ENCODE measurements around the gene KLHL17.

Gene KLHL17

DNA sequence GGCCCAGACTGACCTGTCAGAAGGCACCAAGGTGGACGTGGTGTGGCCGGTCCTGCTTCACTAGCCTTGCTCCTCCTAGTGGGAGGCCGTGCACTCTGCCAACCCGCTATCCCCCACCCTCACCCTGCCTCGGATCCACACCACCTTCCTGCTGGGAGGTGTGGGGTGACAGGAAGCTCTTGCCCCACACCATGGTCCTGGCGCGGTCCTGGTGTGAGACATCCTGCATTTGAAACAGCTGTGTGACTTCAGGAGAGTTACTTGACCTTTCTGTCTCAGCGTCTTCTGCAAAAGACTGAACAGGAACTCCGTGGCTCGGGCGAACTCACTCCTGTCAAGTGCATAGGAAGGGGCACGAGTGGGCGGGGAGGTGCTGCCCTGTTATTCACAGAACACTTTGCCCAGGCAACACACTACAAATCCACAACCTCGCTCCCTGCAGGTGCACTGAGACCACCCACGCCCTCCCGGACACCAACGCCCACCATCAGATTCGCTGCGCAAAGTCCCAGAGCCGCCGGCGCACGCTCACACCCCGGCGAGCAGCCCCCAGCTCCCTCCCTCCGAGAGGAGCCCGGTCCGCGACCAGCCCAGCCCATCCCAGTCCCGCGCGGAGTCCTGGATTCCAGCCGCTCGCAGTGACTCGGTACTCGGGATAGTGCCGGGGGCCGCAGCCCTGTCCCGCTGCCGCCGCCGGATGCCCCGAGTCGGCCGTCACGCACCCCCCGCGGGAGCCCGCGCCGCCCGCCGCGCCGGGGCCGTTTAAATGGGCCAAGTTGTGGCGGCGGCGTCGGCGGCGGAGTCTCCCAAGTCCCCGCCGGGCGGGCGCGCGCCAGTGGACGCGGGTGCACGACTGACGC is 37.0 kb upstream of the KLHL17 start, which contains the start of gene SAMD11:
Gene SAMD11, plus strand, starts transcription at position 793 of the 860 bp plus-strand sequence. CDS start 509 bp downstream, outside the sequence.
- peak; percentile 48 for DNase-seq (ENCODE audit: low spot score)

DNA sequence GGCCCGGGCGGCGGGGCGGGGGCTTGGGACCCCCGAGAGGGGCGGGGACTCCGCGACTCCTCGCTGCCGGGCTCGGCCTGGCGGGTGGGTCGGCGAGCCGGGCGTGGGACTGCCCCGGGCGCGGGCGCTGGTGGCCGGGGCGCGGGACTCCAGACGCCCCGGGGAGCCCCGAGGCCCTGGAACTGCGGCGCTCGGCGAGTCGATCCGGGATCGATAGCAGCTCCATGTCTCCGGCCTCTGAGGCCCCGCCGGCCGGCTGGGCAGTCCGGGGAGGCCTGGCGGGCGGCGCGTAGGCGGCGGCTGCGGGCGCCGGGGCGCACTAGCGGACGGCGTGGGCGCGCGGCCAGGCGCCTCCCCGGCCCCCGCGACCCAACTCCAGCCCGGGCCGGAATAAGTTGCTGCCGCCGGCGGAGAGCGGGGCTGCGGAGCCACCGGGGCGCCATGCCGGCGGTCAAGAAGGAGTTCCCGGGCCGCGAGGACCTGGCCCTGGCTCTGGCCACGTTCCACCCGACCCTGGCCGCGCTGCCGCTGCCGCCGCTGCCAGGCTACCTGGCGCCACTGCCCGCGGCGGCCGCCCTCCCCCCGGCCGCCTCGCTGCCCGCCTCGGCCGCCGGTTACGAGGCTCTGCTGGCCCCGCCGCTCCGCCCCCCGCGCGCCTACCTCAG is 36.3 kb upstream of the KLHL17 start:
- DNase-seq (ENCODE audit: low spot score), result no peak

DNA sequence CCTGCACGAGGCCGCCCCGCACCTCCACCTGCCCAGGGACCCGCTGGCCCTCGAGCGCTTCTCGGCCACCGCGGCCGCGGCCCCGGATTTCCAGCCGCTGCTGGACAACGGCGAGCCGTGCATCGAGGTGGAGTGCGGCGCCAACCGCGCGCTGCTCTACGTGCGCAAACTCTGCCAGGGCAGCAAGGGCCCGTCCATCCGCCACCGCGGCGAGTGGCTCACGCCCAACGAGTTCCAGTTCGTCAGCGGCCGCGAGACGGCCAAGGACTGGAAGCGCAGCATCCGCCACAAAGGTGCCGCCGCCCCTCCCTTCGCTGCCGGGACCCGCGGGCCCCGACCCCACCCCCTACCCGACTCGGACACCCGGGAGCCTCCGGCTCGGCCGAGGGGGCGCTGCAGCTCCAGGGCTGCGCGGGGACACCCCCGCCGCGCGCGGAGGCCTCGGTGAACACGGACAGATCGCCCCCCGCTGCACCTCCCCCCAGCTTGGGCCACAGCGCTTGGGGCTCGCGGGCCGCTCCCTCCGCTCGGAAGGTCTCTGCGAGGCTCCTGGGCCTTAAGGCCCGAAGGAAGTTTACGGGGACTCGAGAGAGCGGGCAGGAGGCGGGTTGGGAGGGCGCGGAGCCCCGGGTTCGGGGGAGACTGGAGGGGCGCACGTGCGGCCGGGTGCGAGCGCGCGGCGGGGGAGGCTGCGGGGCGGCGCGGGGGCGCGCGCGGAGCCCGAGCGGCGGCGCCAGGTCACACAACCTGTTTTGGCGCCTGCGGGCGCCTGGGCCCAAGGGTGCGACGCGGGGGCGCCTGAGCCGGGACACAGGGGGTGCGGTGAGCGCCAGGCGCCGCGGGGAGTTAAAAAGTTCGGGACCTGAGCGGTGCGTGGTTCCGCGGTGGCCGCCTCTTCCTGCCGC is 35.5 kb upstream of the KLHL17 start:
- DNase-seq (ENCODE audit: low spot score), result no peak

DNA sequence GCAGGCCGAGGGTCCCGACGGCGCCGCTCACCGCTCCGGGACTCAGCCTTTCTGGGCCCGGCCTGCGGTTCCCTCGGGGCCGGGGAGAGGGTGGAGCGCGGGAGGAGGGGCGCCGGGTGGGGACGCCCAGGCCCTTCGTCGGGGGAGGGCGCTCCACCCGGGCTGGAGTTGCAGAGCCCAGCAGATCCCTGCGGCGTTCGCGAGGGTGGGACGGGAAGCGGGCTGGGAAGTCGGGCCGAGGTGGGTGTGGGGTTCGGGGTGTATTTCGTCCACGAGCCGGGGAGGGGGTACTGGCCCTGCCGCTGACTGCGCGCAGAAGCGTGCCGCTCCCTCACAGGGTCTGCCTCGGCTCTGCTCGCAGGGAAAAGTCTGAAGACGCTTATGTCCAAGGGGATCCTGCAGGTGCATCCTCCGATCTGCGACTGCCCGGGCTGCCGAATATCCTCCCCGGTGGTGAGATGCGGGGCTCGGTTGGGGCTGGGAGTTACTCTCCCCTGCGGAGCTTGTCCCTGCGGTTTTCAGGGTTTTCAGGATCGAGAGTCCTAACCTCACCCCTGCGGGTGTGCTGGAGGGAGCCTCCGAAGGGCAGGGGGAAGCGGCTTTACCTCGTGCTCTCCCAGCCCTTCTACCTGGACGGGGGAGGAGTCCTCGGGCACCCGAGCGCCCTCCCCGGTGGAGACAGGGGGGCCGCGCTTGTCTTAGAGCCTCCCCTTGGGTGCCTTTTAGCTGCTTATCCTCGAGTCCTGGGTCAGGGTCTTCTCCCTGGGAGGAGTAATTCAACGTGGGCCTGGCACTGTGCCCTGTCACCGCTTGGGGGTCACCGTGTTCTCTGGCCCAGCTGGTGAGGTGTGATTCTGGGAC is 34.6 kb upstream of the KLHL17 start:
- no peak for DNase-seq (ENCODE audit: low spot score)

DNA sequence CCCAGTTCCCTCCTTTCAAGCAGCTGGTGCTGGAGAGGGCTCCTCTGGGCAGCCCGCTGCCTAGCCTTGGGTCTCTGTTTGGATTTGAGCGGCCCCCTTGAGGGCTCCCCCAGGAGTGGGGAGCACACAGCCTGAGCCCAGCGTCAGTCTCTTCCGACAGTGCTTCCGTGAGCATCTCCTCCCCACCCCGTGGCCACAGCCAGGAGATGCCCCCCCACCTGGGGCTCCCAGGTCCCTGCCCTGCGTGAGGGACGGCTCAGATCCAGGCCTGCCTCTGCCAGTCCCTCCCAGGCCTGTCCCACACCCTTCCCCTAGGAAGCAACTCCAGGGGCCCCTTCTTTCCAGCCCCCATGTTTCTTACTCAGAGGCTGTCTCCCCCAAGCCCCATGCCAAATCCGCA is 33.1 kb upstream of the KLHL17 start:
- no peak for DNase-seq (ENCODE audit: low spot score)

DNA sequence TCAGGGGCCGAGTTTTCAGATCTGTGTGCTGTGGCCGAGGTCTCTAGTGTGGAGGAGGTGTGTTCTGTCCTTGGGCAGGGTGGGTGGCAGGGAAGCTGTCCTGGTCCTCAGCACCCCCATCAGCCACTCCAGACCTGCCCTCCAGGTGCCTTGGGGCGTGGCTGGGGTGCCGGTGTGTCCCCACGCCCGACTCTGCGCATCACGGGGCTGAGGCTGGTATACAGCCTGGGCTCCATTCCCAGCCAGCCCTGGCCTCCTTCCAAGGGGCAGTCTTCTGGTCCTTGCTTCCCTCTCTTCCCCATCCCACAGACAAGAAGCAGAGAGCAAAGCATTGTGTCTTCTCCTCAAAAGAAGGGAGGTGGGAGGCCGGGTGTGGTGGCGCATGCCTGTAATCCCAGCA is 32.6 kb upstream of the KLHL17 start:
- no peak for DNase-seq (ENCODE audit: low spot score)

DNA sequence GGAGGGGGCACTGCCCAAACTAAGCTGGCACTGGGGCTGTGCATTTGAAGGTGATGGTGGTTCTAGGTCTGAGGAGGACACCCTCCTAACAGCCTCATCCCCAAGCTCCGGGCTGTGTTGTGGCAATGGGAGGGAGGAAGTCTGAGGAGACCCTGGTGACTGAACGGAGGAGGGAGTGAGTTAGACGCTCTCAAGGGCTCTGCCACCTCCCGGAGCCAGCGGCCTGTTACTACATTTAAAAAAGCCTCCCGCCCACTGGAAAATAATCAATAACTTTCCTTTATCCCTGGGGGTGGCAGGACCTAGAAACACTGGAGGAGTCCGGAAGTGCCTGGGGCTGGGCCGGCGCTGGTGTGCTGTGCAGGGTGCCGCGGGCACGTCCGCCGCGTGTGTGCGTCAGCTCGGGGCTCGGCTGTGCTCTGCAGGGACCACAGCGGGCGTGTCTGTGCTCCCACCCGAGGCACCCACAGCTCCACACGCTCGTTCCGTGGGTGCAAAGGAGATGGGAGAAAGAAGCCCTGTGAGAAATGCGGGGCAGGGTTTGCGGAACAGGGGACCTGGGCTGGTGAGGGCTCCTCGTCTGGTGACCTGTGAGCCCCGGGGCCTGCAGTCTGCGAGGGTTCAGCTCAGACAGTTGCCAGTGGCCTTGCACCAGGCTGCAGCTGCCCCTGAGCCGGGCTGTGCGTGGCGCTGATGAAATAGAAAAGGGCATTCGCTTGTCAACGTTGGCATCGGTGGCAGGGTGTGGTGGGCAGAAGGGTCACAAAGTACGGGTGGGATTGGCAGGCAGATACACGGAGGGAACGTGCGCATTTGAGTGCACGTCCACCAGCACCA is 31.3 kb upstream of the KLHL17 start:
- no peak for DNase-seq (ENCODE audit: low spot score)

DNA sequence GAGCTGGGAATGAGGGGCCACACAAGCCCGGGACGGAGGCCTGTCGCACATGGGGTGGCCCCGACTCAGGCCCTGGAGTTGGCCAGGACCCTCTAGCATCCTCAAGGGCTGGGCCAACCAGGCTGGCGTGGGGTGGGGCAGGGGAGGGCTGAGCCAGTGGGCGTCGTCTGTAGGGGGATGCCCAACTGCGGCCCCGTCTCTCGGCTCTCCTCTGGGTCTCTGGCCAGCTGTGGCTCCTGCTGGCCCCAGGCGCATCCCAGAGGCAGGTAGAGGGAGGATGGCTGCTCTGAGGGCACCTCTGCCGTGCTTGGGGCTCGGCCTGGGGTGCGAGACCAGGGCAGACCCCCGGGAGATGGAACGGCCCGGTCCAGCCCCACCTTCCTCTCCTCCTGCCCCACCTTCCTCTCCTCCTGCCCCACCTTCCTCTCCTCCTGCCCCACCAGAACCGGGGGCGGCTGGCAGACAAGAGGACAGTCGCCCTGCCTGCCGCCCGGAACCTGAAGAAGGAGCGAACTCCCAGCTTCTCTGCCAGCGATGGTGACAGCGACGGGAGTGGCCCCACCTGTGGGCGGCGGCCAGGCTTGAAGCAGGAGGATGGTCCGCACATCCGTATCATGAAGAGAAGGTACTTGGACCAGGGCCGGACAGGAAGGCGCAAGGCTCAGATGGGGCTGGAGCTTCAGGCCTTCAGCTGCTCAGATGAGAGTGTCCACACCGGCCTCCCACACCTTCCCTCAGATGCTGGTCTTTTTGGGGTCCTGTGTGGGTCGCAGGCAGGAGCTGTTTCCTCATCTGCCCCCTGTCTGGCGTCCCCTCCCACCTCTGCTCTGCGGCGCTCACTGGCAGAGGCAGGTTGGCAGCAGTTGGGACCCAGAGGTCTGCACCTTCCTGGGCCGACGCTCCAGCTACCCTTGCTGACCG is 30.4 kb upstream of the KLHL17 start:
- DNase-seq (ENCODE audit: low spot score), result no peak

DNA sequence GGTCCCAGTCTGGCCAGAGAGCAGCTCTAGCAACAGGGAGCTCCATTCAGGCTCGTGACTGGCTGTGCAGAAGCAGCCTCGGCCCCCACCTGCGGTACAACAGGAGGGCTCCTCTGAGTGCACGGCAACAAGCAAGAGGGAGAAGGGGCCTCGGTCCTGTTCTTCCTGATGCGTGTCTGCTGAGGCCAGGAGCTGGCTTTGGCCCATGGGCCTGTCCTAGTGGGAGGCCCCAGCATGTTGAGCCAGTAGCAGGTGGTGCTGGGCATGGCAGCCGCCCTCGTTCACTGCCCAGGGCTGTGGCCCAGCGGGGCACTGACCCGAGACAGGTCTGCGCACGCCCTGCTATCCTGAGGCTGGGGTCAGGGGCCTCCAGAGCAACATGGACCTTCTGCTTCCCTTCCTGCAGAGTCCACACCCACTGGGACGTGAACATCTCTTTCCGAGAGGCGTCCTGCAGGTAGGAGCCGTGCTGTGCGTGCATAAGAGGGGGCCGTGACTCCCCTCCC is 29.7 kb upstream of the KLHL17 start:
- DNase-seq (ENCODE audit: low spot score), result no peak

DNA sequence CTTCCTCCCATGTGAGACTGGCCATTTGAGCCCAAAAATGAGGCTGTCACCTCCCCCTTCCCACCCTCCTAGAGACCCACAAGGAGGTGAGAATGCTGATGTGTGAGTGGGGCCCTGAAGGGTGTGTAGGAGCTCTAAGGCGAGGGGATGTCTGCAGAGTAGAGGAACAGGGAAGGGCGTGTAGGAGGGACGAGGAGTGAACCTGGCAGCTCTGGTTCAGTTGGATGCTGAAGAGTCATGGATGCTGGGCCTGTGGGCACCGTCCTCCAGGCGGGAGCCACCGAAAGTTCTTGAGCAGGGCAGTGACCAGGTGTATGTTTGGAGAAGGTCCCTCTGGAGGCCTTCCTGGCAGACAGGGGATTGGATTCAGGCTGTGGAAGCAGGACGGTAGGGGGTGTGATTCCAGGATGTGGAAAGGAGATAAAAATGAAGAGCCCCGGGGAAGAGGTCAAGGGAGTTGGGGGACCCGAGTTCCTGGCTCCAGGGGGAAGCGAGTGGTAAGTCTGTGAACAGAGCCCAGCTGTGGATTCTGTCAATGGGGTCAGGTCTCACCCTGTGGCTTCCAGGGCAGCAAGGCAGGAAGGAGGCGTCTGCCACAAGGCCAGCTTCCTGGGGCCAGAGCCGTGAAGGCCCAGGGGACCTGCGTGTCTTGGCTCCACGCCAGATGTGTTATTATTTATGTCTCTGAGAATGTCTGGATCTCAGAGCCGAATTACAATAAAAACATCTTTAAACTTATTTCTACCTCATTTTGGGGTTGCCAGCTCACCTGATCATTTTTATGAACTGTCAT is 28.8 kb upstream of the KLHL17 start:
- DNase-seq (ENCODE audit: low spot score), result no peak

DNA sequence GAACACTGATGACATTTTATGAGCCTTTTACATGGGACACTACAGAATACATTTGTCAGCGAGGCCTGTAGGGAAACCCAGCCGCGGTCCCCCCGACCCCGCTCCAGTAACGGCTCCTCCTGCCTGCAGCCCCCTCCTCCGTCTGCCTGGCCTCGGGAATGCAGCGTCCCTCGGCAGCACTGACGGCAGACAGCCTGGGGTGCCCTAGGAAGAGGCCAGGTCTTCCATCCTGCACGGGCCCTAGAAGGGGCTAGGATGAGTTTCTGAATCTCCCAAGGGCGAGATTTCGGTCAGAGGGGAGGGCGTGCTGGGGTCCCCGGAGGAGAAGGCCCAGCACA is 28.2 kb upstream of the KLHL17 start:
- DNase-seq (ENCODE audit: low spot score), result no peak

DNA sequence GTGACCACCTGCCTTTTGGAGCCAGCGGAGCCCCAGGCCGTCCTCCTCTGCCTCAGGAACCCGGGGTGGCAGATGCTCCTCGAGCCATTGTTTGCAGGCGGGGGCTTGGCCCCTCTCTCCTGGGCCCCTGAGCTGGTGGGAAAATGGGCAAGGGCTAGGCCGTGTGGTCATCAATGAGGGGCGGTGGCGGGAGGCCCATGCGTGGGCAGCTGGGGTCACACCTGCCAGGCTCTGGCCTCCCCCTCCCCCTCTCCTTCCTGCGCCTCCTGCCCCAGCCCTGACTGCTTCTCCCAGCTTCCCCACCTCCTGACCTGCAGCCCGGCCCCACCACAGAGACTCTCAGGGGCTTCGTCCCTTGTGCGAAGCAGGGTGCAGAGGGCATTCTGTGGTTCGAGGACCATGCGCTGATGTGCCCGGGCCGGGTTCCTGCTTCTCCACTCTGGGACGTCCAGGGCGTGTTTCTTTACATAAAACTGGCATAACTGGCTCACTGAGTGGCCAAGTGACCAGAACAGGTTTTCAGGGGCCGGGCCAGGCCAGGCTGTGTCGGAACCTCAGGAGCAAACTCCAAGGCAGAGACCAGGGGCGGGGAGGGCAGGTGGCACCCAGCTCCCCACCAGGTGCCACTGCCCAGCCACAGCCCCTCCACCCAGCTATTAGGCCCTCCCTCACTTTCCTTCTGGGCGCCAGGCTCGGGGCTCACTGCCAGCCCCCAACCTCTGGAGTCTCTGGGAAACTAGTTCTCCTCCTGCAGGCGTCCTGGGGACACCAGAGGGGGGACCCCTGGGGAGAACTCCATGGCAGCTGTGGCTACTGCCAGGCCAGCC is 27.4 kb upstream of the KLHL17 start:
- no peak for DNase-seq (ENCODE audit: low spot score)

DNA sequence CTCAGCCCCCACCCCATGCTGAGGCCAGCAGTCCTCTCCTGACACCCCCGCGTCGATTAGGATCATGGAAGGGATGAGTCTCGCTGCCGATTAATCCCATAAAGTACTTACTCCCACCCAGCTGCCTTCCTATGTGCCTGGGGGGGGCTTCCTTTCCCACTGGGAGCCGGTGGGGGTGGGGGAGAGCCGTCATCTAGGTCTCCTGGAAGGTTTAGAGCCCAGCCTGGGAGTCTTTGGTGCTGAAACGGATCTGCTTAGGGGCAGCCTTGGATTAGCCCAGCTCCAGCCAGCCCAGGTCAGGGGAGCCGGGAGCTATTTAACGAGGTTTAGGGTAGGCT is 26.8 kb upstream of the KLHL17 start:
- DNase-seq (ENCODE audit: low spot score), result no peak

DNA sequence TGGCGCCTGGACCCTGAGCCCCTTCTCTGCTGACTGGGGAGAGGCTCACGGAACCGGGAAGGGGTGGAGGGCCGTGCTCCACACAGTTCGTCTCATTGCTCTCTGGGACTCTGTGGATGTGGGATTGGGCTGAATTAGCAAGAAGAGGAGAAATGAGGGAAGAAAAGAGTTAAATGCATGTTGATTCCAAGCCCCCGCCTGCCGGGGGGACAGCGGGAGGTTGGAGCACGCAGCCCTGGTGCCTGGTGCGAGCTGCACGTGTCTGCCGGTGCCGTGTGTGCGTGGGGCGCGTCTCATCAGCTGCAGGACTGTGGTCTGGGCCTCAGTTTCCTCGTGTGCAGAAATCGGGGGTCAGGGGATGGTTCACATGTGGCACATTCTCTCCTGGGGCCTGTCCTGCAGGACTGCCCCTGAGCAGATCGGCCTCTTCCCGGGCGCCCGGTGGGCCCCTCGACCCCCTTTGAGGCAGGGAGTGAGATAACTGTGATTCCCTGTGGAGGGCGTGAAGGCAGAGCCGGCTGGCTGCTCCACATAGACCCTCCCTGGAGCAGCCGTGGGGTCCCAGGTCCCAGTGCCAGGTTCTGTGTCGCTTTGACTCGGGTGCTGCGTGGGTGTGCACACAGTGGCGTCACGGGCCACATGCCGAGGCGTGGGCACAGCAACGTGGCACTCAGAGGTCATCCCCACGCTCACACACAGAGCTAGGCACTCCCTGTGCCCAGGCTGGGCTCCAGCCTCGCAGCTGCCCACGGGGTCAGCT is 25.2 kb upstream of the KLHL17 start:
- no peak for DNase-seq (ENCODE audit: low spot score)

DNA sequence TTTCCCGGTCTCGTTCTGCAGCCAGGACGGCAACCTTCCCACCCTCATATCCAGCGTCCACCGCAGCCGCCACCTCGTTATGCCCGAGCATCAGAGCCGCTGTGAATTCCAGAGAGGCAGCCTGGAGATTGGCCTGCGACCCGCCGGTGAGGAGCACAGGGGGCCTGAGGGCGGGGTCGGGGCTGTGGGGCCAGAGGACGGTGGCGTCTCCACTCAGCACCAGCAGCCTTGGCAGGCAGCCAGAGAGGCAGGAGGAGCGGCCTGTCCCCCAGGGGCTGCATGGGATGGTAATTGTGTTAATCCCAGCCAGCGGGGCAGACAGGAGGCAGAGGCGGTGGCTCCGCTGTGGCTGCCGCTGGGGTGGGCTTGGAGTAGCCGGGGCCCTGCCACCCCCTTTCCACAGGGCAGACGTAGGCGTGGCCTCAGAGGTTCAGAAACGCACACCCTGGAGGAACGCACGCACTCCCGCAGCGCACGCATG is 24.6 kb upstream of the KLHL17 start:
- DNase-seq (ENCODE audit: low spot score), result no peak

DNA sequence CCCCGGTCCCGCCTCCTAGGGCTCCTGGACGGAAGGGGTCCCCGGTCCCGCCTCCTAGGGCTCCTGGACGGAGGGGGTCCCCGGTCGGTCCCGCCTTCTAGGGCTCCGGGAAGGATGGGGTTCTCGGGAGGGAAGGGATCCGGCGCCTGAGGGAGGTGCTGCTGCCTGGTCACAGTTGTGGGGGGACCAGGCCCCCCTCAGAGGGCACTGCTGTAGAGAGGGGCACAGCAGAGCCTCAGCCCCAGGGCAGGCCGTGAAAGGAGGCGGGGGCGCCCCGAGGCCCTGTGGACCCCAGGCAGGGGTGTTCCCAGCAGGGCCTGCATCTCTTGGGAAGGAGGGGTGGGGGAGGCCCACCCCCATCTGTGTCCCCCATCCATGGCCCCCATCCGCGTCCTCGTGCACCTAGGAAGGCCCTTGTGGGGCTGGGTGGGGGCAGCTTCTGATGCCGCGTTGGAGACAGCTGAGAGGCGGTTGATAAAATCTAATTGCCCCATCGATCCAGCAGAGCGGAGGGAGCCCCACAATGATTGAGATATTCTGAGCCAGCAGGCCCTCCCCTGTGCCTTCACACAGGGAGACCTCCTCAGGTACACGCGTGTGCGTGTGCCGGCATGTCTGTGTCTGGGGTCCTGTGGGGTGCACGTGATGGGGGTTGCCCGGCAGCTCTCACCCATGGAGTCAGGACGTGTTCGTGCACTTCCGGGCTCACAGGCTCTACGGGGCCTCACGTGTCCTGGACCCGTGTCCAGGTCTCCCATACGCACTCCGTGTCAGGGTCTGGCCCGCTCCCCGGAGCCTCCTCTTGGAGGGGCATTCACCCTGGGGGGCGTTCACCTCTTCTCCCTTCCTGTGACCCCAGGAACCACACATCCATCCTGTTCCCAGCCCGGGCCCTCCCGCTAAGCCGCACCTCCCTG is 23.8 kb upstream of the KLHL17 start:
- DNase-seq (ENCODE audit: low spot score), result no peak

Measured in CD4-positive, alpha-beta T cell treated with Interleukin-6 at 100 ng/mL for 8 hours (primary cell).